22Rv1 (cell line): ENCODE results near the gene SIK2.

Experiments
- CTCF ChIP-seq: fragments of 450-650 bp; IDR thresholded peaks from 2 replicates; pipeline ENCODE4 v1.5.1; 2017; ENCODE audit warnings: mild to moderate bottlenecking
- ZFX ChIP-seq: fragments of 450-650 bp; IDR thresholded peaks from 2 replicates; pipeline ENCODE4 v1.6.1; 2017; ENCODE audit warnings: antibody characterized with exemption, borderline replicate concordance

- TF ChIP-seq CTCF (no peak), ZFX (no peak)
Measured at GRCh38 chr11:111737444-111738210, 135.4 kb downstream of the SIK2 start.
